Tibial artery (tissue), 4 donors: ENCODE results near the gene RABGAP1L.
"Not testable (repeated sequence)": the region's sequence is repeated elsewhere in the genome, so short reads cannot be mapped to it uniquely, and the experiment has no call there.

Experiments
- DNase-seq, 2 donors: peaks; one replicate each; pipeline ENCODE4 v3.0.0-alpha.2; 2019
- H3K27ac ChIP-seq, 2 donors: fragments of 200-600 bp; sonication (generic) in 1 of 2; 1 replicate in 1 of 2; 2 replicates in 1 of 2; pipeline ENCODE4 v1.5.1; 2018 to 2019; ENCODE audit warnings: mild to moderate bottlenecking in 1 of 2
- H3K27me3 ChIP-seq, 2 donors: fragments of 200-600 bp; sonication (generic) in 1 of 2; one replicate each; pipeline versions ENCODE4 v1.5.1 to v1.6.0; 2016 to 2019
- H3K36me3 ChIP-seq, 3 donors: fragments of 200-600 bp; sonication (generic) in 2 of 3; one replicate each; pipeline ENCODE4 v1.5.1; 2016 to 2019; ENCODE audit warnings: mild to moderate bottlenecking in 2 of 3
- H3K4me1 ChIP-seq, 4 donors: fragments of 200-600 bp; sonication (generic) in 2 of 4; 1 replicate in 3 of 4; 2 replicates in 1 of 4; pipeline ENCODE4 v1.5.1; 2016 to 2019
- H3K4me3 ChIP-seq, 2 donors: fragments of 200-600 bp; sonication (generic) in 1 of 2; 1 replicate in 1 of 2; 2 replicates in 1 of 2; pipeline ENCODE4 v1.5.1; 2018 to 2019; ENCODE audit warnings: mild to moderate bottlenecking in 2 of 2
- H3K9me3 ChIP-seq, 3 donors: fragments of 200-600 bp; sonication (generic) in 1 of 3; one replicate each; pipeline ENCODE4 v1.5.1; 2016 to 2019
- intact Hi-C: fragments of 100-400 bp; cut with DNase I; formaldehyde crosslinking; loops from one replicate; pipeline ENCODE4 v1.15.0; 2023; ENCODE audit warnings: low total_unique reads
- TF ChIP-seq, protein P1 (sequence below), 2 experiments: fragments of 200-600 bp in 1 of 2; fragments of 450-650 bp in 1 of 2; IDR thresholded peaks; one replicate each; pipeline ENCODE4 v1.5.1; 2017 to 2019; ENCODE audit warnings: antibody characterized with exemption in 2 of 2, mild to moderate bottlenecking in 1 of 2, moderate library complexity in 1 of 2

The RABGAP1L gene

GRCh38 chr1:174407665-174408064, 248.3 kb downstream of the RABGAP1L start:
- TF ChIP-seq, protein P1, sequence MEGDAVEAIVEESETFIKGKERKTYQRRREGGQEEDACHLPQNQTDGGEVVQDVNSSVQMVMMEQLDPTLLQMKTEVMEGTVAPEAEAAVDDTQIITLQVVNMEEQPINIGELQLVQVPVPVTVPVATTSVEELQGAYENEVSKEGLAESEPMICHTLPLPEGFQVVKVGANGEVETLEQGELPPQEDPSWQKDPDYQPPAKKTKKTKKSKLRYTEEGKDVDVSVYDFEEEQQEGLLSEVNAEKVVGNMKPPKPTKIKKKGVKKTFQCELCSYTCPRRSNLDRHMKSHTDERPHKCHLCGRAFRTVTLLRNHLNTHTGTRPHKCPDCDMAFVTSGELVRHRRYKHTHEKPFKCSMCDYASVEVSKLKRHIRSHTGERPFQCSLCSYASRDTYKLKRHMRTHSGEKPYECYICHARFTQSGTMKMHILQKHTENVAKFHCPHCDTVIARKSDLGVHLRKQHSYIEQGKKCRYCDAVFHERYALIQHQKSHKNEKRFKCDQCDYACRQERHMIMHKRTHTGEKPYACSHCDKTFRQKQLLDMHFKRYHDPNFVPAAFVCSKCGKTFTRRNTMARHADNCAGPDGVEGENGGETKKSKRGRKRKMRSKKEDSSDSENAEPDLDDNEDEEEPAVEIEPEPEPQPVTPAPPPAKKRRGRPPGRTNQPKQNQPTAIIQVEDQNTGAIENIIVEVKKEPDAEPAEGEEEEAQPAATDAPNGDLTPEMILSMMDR (IDR thresholded peaks at IDR 0.05), result no peak
- intact Hi-C loops, result no loop called here
- H3K27me3 ChIP-seq, result no peaks in the 10 kb centered on the region
- H3K27ac ChIP-seq, result no peak overlapping the region
- no peak for DNase-seq
- H3K9me3 ChIP-seq, result peaks cover 0 to 6% (median 0%) of the 10 kb centered on the region in 3 donors
- no peak overlapping the region for H3K4me3 ChIP-seq
- no peaks in the 10 kb centered on the region for H3K36me3 ChIP-seq
- H3K4me1 ChIP-seq, result no peaks in the 10 kb centered on the region

- H3K36me3 ChIP-seq, result no peaks in the 10 kb centered on the region
- H3K27ac ChIP-seq, result no peak overlapping the region
- no peaks in the 10 kb centered on the region for H3K4me1 ChIP-seq
- DNase-seq, result no peak
- H3K4me3 ChIP-seq, result no peak overlapping the region
- H3K9me3 ChIP-seq, result peaks cover 0 to 10% (median 0%) of the 10 kb centered on the region in 3 donors
- TF ChIP-seq, protein P1 (IDR thresholded peaks at IDR 0.05), result no peak
- intact Hi-C loops, result no loop called here
- no peaks in the 10 kb centered on the region for H3K27me3 ChIP-seq
These were observed 248.8 kb downstream of the RABGAP1L start for GRCh38 chr1:174408146-174408545.

DNA sequence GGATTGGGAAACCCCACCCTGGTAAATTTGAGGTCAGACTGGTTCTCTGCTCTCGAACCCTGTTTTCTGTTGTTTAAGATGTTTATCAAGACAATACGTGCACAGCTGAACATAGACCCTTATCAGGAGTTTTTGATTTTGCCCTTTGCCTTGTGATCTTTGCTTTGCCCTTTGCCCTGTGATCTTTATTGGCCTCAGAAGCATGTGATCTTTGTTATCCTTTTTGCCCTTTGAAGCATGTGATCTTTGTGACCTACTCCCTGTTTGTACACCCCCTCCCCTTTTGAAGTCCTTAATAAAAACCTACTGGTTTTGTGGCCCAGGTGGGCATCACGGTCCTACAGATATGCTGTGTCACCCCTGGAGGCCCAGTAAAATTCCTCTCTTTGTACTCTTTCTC, 250.5 kb downstream of the RABGAP1L start:
- H3K27me3 ChIP-seq, intact Hi-C loops, H3K27ac ChIP-seq: not testable (repeated sequence)

DNA sequence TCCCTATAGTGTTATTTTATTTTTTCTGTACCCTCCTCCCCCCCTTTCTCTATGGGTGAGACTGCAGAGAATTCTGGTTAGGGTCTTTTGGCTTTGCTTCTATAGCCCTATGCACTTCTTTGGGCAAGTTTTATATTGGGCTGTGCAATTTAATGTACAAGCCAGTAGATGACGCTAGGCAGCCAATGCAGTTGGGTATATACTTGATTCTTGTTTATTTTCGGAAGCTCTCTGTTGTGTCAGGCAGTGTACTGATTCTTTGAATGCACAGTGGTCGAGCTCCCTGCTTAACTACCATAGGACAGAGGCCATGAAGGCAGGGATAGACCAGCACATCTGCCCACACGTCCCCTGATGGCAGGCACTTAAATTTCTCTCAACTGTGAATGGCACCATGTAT, 254.3 kb downstream of the RABGAP1L start:
- DNase-seq, result no peak
- TF ChIP-seq, protein P1 (IDR thresholded peaks at IDR 0.05), result no peak
- H3K36me3 ChIP-seq, result no peaks in the 10 kb centered on the region
- peaks cover 0 to 10% (median 0%) of the 10 kb centered on the region in 3 donors for H3K9me3 ChIP-seq
- no peaks in the 10 kb centered on the region for H3K27me3 ChIP-seq
- H3K4me1 ChIP-seq, result no peaks in the 10 kb centered on the region
- H3K4me3 ChIP-seq, result no peak overlapping the region
- intact Hi-C loops, result no loop called here
- no peak overlapping the region for H3K27ac ChIP-seq

More for the DNA sequence above, 250.5 kb downstream of the RABGAP1L start:
- H3K36me3 ChIP-seq, H3K4me1 ChIP-seq, H3K4me3 ChIP-seq, H3K9me3 ChIP-seq, DNase-seq: not testable (repeated sequence)

DNA sequence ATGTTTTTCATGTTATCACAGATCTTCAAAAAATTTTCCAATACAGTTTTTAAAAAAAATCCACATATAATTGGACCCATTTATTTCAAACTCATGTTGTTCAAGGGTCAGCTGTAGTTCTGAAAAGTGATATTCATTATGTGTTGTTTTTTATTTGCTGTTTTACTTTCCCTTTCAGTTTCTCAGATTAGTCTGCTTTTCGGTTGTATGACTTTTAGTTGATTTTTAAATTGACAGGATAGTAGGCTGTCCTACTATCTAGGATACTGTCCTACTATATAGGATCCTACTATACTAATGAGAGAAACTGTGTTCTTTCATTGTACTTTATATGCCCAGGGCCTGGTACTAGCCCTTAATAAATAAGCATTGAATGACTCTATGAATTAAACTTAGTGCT, 254.9 kb downstream of the RABGAP1L start:
- Histone ChIP-seq H3K4me1 (peaks cover 0 to 3% (median 0%) of the 10 kb centered on the region in 4 donors), H3K27ac (no peak overlapping the region), H3K9me3 (peaks cover 0 to 10% (median 0%) of the 10 kb centered on the region in 3 donors), H3K36me3 (no peaks in the 10 kb centered on the region), H3K4me3 (no peak overlapping the region), H3K27me3 (no peaks in the 10 kb centered on the region)
- TF ChIP-seq, protein P1 (IDR thresholded peaks at IDR 0.05), result no peak
- no peak for DNase-seq
- intact Hi-C loops, result no loop called here

- Histone ChIP-seq H3K4me1 (peaks cover 0 to 14% (median 0%) of the 10 kb centered on the region in 4 donors), H3K36me3 (no peaks in the 10 kb centered on the region), H3K27me3 (no peaks in the 10 kb centered on the region), H3K27ac (no peak overlapping the region), H3K4me3 (no peak overlapping the region), H3K9me3 (peaks cover 0 to 10% (median 0%) of the 10 kb centered on the region in 3 donors)
- TF ChIP-seq, protein P1 (IDR thresholded peaks at IDR 0.05), result no peak
- no peak for DNase-seq
- intact Hi-C loops, result no loop called here
These were observed 256.2 kb downstream of the RABGAP1L start for GRCh38 chr1:174415506-174415905.
